ENCODE results near the gene CHAT.

Gene CHAT

DNA sequence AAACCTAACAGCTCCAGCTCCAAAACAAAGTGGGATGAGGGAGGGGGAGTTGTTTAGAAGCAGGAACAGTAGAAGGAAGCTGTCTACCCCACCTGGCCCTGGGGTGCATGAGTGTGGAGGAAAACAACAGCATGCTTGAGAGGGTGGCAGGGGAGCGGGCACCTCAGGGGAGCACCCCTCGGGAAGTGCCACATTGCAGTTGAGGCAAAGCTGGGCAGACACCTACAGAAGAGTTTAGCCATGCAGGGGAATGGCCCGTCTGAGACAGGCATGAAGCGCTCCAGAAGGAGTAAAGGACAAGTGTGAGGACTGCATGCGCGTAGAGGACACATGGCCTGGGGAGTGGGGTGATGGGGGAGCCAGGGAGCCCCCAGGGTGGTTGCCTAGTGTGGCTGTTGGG, 18.1 kb downstream of the CHAT start:
- no peak for DNase-seq

DNA sequence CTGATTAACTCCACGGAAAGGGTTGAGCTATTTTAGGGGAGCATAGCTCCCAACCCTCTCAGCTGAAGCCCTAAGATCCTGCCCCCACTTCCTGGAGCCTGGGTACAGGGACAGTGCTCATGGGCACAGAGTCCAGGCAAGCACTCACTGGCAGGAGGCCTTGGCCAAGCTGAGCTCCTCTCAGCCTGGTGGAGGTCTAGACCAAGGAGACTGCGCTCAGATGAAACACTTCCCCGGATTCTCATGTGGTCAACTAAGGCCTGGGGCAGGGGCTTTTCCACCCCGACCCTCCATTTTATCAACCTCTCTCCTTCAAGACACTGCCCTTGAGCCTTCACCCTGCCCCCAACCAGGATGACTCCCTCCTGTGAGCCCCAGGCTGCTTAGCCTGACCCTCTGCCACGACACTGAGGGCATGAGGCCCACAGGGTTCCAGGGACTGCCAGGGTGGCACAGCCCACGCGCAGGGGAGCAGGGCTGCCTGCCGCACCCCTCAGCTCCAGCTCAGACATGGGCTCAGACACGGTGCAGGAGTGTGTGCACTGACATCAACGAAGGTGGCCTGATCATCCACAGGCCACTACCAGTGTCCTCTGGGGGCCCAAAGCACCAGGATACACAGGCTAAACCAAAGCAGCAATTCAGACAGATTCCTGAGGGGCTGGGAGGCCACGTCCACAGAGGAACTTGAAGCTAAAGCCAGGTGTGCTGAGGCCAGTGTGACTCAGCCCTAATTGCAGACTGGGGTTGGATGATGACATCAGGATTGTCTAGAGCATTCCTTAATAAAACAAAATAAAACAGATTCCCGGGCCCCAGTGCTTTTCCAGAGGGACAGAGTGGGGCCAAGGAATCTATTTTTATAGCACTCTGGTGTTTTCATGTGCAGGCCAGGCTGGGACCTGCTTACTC, 18.8 kb downstream of the CHAT start:
- DNase-seq, result no peak

DNA sequence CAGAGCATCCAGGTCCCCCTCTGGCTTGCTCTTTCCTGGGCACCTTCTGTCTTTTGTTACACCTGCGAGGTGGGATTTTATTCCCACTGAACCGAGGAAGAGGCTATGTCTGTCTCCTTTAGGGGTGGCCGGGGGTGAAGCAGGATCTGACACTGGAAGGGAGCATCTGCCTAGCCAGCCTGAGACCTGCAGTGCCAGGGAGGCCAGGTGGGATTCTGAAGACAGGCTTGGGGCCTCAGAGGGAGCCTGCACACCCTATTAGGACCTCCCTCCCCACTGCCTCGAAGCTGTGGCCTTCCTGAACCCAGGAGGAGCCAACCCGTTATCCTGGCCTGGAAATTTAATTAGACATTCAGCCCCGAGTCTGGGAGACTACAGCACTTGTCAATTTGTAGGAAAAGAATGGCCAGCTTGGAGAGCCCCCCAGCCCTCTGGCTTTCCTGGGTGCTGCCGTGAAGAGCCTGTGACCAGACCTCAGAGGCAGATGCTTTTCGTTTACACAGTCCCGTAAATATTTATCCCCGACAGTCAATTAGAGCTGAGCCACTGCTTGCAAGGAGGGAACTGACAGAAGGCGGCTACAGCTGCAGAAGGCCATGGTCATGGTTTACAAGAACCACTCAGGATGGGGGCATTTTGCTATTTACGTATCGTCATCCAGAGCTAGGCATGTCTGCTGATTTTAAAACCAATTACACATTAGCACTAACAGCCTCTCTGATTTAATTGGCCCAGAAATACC, 19.7 kb downstream of the CHAT start:
- no peak for DNase-seq

DNA sequence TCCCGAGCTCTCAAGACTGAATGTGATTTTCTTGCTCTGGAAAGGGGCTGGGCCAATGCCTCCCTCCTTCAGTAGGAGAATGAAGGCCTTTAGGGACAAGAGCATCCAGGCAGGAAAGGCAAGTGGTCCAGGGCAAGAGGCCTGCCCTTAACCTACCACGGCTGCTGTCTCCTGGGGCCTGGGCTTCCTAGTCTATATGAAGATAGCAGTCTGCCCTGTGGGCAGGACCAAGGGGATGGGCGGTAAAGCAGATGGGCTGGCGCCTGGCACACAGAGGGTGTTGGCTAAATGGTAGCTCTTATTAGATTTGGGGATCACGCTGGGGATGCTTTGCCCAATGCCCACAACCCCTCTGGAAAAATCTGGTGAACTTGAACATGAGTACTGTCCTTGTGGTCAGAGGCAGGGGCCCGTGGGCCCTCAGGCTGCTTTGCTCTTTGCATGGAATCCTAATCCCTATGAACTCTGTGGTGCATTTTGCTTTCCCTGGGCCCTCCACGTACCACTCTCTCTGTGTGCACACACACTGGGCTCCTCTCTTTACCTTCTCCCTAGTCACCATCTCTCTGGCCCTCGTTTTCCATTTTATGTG, 20.3 kb downstream of the CHAT start:
- no peak for DNase-seq

DNA sequence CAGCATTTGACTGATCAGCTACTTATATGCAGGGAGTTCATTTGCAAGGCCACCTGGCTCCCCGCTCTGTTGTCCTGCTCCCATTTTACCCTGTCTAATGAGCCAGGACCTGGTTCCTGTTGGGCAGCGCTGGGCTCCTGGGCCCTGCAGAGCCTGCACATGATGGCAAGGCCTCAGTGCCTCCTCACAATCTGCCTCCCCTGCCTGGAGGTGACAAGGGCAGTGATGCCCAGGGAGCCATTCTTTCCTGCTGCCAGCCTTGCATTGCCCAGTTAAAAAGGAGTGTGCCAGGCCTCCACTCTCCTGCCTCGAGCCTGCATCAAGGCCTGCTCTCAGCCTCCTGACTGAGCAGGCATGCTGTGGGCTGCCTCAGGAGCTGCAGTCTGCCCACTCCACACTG, 28.5 kb downstream of the CHAT start:
- DNase-seq, result no peak

DNA sequence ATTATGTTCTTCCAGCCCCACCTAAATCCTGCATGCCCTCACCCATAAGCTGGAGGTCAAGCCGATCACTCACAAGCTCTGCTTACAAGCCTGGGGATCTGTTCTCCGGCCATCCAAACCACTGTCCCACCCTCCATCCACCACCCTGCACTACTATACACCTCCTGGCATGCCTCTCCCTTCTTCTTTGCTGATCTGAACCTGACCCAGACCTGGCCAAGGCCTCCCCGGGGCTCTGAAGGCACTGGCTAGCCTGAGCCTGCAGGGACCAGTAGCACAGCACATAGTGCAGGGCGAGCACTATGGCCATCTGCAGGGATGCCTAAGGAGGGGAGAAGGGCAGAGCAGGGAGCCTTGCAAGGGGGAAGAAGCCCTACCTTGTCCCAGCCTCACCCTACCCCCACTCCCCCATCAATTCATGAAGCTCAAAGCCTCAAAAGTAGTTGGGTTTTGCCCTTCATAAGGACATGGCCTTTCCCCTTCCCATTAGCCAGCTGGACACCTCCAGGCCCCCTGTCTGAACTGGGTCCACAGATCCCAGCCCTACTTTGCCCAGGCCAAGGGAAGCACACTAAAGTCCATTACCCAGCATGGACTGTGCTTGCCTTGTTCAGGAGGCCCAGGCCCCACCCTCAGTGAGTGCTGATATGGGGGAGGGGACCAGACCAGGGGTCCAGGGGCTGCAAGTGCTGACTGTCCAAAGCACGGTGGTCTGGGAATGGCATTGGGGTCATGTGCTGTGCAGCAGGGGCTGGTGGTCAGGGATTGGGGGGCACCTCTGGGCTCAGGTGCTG, 29.6 kb downstream of the CHAT start:
- DNase-seq, result no peak

DNA sequence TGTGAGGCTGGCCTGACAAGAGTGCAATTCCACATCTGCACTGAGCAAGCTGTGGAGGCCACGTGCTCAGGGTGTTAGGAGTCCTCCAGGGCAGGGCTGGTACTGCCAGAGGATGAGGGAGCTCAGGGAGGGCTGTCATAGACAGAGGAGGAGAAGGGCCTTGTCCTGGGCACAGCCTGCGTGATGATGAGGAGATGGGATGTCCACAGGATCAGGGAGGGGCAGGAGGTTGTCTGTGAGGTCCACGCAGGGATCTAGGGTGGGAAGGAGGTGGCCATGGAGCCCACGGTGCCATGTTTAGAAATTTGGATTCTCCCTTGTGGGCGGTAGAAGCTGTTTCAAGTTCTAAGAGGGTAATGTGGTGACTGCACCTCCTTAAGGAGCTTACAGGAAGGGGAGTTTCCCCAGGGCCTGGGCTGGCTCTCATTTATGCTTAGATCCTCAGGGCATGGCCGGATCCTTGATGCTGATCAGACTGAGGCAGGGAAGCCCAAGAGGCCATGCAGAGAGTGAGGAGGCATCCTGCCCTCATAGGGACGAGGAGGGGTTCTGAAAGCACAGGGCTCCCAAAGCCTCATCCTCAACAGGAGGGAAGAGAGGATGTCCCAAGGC, 30.3 kb downstream of the CHAT start:
- no peak for DNase-seq

DNA sequence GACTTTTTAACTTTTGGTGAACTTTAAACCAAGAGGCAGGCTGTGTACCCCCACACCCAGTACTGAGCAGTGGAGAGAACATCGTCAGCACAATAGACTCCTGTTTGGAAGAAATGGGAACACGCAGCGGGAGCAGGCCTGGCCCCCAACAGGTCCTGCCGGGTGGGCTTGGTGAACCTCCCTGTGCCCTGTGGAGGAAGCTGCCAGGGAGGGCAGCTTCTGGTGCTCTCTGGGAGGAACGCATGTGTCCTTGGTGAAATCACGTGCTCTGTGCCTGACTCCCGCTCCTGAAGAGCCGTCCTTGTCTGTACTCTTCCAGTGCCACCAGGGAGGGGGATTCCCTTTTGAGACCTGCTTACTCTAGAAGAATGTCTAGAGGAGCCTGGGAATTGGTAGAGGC, 31.6 kb downstream of the CHAT start:
- no peak for DNase-seq

DNA sequence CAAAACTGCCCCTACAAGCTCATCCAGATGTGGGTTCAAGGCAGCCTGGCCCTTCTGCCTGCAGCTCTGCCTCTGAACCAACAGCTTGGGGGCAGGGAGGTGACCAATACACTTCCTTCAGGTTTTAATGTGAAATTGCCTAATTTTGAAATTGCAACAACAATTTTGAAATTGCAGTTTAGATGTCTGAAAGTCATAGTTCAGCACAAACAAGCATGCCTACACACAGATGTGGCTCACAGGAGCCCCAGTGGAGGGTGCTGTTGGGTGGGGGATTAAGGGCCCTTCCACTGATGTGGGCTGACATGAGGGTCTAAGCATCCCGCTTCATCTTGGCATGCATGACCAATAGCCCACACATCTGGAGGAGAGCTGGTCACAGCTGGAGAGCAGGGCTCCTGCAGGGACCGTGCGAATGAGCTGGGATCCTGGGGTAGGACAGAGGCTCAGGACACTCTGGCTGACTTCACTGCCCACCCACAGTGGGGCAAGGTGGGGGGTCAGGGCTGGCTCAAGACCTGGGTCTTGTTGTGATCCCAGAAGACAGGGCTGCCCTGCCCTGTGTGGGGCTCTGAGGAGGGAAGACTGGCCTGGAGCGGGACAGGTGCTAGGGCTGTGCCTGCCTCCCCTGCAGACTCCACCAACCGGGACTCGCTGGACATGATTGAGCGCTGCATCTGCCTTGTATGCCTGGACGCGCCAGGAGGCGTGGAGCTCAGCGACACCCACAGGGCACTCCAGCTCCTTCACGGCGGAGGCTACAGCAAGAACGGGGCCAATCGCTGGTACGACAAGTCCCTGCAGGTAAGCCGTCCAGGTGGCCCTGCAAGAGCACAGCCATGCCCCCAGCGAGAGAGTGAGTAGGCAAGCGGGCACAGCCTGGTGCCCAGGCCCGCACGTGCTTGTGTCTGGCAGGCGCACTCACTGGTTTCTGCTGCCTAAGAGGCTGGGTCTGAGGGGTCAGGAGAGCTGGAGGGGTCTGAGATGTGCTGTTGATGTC, 32.3 kb downstream of the CHAT start:
- DNase-seq, result no peak

DNA sequence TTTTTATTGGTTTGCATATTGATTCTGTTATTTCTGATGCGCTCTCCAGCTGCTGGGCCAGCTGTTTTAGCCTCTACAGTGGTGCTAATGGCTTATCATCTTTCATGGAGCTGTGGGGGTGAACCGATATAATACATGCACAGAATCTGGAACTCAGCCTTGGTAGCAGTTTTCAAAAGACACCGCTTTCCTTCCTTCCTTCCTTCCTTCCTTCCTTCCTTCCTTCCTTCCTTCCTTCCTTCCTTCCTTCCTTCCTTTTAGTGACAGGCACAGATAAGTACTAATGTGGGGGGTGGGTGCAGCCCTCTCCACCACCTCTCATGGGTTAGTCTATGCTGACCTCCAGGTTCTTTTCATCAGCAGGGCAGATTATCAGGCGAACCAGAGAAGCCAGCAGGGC, 33.7 kb downstream of the CHAT start:
- DNase-seq, result no peak

DNA sequence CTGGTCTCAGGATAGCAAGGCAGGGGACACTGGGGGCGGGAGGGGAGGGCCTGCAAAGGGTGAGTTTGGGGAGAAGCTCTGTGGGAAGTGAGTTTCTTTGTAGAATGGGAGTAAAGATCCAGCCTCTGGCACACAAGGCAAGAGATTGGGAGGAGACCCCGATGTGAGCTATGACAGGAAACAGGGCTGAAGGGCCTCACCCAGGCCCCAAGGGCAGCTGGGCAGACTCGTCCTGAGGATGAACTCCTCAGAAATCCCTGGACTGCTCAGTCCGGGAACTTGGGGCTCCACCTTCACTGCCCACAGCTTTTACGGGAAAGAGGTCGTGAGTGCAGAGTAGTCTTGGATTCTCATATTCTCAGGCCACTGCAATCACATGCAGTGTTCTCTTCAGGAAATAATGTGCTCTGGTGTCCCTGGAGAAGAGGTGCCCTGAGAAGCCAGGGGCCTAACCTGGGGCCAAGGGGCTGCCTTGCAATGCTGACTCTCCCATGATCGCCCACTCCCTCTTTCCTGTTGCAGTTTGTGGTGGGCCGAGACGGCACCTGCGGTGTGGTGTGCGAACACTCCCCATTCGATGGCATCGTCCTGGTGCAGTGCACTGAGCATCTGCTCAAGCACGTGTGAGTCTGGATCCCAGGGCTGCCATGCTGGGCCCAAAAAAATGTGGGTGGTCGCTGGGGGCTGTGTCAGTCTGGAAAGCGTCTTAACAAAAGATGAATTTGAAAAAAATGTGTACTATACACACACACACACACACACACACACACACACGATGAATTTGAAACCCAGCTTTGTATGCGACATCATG, 34.4 kb downstream of the CHAT start:
- DNase-seq, result no peak

DNA sequence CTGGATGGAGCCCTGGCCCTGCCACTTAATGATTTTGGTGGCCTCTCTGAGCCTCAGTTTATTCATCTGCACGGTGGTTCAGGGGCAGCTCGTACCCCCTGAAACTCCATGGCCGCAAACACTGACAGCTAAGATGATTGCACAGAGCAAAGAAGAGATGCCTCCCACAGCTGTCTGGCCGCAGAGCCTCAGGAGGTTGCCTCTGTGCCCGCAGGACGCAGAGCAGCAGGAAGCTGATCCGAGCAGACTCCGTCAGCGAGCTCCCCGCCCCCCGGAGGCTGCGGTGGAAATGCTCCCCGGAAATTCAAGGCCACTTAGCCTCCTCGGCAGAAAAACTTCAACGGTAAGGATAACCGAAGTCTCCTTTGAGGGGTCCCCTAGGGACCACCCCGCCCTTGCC, 35.5 kb downstream of the CHAT start:
- DNase-seq, result no peak

DNA sequence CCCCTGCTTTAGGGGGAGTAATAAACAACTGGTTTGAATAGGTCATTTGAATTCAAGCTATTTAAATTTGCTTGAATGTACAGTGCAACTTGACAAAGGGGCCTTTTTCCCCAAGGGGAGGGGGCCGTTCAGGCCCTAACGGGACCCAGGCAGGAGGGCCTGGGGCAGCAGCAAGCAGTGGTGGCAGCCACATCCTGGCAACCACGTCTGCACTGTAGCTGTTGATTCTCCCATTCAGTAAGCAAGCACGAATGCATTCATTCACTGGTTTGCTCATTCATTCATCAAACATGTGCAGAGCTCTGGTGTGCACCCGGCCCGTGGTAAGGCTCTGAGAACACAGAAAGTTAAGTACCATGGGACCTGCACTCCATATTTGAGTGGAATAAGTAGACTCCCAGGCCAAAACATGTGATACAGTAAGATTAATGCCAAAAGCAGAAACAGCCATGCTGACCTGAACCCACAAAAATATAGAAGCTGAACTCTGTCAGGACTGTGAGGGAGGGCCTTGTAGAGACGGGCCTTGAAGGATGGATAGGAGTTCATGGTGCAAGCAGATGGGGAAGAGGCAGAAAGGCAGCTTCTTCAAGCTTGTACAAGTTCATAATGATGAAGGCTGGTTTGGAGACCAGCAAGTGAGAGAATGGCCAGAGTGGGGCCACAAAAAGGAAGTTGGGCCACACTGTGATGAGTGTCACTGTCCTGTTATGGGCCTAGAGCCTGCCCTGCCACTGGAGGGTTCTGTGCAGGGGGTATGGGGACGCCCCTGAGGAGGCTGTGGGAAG, 36.3 kb downstream of the CHAT start:
- no peak for DNase-seq

DNA sequence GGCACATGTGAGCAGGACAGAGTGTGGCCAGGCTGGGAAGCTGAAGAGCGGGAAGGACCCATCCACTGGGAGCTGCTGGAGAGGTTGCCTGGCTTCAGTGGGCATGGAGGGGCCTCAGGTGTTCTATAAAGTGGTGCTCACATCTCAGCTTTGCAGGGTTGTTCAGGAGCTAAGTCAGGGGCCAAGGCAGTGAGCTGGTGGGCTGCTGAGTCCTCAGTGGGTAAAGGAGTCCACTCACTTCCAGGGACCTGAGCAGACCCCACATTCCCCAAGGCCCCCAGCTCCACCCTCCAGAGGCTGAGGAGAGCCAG, 36.8 kb downstream of the CHAT start:
- DNase-seq, result no peak

DNA sequence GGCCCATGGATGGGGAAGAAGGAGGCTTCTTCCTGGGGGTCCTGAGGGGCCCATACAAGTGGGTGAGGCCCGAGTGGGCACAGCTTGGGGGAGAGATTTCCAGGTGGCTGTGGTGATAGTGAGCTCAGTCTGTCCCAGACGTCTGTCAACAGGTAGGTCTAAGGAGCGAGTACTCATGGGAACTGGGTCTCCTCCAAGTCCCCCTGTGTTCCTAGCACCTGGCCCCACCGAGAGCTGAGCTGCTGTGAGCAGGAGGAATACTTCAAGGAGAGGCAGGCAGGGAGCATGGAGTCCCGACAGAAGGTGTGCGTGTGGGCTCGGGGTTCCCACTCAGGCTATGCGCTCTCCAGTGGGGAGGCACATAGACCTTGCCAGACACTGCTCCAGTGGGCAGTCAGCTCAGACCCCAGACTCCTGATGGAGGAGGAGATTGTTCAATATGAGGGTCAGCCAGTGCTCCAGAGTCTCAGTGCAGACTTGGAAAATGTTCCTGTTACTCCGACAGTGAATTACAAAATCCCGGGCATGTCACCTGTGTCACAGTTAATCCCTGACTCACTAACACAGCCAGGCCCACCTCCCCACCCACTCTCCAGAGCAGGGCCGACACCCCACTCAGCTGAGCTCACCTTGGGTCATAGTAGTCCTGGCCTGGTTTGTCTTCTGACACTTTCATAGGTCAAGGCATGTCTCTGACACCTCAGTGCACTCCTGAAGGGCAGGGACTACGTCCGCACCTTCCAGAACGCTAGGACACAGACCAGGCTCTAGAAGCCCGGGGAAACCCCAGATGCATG, 37.4 kb downstream of the CHAT start:
- DNase-seq, result no peak

DNA sequence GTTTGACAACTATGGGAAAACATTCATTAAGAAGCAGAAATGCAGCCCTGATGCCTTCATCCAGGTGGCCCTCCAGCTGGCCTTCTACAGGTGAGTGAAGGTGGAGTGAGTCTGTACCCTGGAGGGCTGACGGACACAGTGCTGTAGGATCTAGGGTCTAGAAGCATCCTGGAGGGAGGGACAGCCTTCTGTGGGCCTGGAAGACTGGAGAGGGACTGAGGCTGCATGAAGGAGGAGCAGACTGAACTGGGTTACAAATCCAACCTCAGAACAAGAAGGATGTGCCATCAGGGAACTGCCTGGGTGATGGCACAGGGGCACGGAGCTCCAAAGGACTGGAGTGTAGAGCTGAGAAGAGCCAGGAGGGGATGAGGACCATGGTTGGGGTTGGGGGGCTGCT, 38.1 kb downstream of the CHAT start:
- DNase-seq, result no peak

DNA sequence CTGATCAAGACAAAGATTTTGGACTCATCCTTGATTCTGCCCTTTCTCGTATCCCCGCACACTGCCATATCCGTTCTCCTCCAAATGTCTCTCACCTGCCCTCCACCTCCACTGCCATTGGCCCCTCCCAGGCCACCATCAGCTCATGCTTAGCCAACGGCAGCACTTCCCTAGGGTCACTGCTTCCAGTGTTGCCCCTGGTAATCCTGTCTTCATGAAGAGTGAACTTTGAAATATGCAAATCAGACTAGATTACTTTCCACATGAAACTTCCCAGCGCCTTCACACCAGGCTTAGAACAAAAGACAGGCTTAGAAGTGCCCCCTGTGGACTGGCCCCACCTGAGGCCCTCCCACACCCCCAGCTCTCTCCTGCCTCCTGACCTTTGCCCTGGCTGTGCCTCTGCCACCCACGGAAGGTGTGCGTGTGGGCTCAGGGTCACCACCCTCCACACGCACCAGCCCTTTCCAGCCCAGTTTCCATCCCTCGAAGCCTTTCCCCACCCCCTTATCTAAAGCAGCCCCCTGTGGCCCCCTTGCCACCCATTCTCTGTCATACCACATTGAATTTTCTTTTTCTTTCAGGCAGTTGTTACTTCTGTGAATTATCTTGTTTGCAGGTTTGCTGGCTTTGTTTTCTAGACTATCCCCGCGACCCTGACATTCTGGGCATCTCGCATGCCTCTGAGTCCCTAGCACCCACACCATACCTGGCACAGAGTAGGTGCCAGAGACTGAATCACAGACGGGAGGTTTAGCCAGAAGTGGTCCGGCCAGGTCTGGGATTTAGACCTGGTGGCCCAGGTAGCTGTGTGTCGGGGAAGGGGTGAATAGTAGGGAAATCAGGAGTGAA, 38.8 kb downstream of the CHAT start:
- DNase-seq, result no peak

Measured in hematopoietic multipotent progenitor cell treated with erythropoietin and hydrocortisone succinate and interleukin-3 and kit ligand, for 6 days (in vitro differentiated cells).